Measurements from ENCODE around the gene KRTAP5-9. TPM values are rescaled to one million over a fixed set of nuclear protein-coding genes. Genes with fewer than 3 reads are reported as not detected.

The KRTAP5-9 gene
- total and polyA plus RNA-seq, 2 experiments from 2014 or later = 0.24 TPM; not detected in 1

DNA sequence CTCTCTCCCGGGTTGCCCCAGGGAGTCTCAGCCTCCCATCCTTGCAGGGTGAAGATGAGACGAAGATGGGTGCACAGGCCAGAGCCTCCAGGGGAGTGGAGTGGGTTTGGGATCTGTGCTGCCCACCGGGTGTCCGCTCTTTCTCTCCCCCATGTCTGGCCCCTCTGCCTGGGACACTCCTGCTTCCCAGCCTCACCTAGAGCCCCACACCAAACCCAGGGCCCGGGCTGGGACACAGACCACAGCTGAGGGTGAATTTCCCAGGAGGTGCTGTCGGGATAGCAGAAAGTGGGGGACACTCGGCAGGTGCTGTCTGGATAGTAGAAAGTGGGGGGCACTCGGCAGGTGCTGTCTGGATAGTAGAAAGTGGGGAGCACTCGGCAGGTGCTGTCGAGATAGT, 46.2 kb upstream of the KRTAP5-9 start (continued):
- TF ChIP-seq, protein P1, sequence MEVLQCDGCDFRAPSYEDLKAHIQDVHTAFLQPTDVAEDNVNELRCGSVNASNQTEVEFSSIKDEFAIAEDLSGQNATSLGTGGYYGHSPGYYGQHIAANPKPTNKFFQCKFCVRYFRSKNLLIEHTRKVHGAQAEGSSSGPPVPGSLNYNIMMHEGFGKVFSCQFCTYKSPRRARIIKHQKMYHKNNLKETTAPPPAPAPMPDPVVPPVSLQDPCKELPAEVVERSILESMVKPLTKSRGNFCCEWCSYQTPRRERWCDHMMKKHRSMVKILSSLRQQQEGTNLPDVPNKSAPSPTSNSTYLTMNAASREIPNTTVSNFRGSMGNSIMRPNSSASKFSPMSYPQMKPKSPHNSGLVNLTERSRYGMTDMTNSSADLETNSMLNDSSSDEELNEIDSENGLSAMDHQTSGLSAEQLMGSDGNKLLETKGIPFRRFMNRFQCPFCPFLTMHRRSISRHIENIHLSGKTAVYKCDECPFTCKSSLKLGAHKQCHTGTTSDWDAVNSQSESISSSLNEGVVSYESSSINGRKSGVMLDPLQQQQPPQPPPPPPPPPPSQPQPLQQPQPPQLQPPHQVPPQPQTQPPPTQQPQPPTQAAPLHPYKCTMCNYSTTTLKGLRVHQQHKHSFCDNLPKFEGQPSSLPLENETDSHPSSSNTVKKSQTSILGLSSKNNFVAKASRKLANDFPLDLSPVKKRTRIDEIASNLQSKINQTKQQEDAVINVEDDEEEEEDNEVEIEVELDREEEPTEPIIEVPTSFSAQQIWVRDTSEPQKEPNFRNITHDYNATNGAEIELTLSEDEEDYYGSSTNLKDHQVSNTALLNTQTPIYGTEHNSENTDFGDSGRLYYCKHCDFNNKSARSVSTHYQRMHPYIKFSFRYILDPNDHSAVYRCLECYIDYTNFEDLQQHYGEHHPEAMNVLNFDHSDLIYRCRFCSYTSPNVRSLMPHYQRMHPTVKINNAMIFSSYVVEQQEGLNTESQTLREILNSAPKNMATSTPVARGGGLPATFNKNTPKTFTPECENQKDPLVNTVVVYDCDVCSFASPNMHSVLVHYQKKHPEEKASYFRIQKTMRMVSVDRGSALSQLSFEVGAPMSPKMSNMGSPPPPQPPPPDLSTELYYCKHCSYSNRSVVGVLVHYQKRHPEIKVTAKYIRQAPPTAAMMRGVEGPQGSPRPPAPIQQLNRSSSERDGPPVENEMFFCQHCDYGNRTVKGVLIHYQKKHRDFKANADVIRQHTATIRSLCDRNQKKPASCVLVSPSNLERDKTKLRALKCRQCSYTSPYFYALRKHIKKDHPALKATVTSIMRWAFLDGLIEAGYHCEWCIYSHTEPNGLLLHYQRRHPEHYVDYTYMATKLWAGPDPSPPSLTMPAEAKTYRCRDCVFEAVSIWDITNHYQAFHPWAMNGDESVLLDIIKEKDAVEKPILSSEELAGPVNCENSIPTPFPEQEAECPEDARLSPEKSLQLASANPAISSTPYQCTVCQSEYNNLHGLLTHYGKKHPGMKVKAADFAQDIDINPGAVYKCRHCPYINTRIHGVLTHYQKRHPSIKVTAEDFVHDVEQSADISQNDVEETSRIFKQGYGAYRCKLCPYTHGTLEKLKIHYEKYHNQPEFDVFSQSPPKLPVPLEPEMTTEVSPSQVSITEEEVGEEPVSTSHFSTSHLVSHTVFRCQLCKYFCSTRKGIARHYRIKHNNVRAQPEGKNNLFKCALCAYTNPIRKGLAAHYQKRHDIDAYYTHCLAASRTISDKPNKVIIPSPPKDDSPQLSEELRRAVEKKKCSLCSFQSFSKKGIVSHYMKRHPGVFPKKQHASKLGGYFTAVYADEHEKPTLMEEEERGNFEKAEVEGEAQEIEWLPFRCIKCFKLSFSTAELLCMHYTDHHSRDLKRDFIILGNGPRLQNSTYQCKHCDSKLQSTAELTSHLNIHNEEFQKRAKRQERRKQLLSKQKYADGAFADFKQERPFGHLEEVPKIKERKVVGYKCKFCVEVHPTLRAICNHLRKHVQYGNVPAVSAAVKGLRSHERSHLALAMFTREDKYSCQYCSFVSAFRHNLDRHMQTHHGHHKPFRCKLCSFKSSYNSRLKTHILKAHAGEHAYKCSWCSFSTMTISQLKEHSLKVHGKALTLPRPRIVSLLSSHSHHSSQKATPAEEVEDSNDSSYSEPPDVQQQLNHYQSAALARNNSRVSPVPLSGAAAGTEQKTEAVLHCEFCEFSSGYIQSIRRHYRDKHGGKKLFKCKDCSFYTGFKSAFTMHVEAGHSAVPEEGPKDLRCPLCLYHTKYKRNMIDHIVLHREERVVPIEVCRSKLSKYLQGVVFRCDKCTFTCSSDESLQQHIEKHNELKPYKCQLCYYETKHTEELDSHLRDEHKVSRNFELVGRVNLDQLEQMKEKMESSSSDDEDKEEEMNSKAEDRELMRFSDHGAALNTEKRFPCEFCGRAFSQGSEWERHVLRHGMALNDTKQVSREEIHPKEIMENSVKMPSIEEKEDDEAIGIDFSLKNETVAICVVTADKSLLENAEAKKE (CRISPR knock-in tag; IDR thresholded peaks at IDR 0.05) = no peak
- TF ChIP-seq, protein P2, sequence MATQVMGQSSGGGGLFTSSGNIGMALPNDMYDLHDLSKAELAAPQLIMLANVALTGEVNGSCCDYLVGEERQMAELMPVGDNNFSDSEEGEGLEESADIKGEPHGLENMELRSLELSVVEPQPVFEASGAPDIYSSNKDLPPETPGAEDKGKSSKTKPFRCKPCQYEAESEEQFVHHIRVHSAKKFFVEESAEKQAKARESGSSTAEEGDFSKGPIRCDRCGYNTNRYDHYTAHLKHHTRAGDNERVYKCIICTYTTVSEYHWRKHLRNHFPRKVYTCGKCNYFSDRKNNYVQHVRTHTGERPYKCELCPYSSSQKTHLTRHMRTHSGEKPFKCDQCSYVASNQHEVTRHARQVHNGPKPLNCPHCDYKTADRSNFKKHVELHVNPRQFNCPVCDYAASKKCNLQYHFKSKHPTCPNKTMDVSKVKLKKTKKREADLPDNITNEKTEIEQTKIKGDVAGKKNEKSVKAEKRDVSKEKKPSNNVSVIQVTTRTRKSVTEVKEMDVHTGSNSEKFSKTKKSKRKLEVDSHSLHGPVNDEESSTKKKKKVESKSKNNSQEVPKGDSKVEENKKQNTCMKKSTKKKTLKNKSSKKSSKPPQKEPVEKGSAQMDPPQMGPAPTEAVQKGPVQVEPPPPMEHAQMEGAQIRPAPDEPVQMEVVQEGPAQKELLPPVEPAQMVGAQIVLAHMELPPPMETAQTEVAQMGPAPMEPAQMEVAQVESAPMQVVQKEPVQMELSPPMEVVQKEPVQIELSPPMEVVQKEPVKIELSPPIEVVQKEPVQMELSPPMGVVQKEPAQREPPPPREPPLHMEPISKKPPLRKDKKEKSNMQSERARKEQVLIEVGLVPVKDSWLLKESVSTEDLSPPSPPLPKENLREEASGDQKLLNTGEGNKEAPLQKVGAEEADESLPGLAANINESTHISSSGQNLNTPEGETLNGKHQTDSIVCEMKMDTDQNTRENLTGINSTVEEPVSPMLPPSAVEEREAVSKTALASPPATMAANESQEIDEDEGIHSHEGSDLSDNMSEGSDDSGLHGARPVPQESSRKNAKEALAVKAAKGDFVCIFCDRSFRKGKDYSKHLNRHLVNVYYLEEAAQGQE (IDR thresholded peaks at IDR 0.05; ENCODE audit: unreplicated experiment) = no peak
- TF ChIP-seq ETS1 (IDR thresholded peaks at IDR 0.05) = no peak
- TF ChIP-seq NANOG (IDR thresholded peaks at IDR 0.05; ENCODE audit: borderline replicate concordance) = no peak
- no peak for TF ChIP-seq ZNF331 (CRISPR knock-in tag; IDR thresholded peaks at IDR 0.05; ENCODE audit: low read depth)
